ENCODE data around the gene SLCO2B1.

- no peak for TF ChIP-seq EP300 (IDR thresholded peaks at IDR 0.05)
- no peak for TF ChIP-seq CTCF (IDR thresholded peaks at IDR 0.05)
- no peak for TF ChIP-seq POLR2AphosphoS5 (IDR thresholded peaks at IDR 0.05)
Observed at GRCh38 chr11:75238595-75239440, 87.9 kb downstream of the SLCO2B1 start.

Measured in suprapubic skin (tissue), 4 donors.